Fibroblast of skin of right quadriceps (primary cell): ENCODE results near the gene ARMC8.
A peak's percentile ranks its signal among the peaks of the same experiment; 100 is the strongest.

ENCODE experiments used
- DNase-seq: peaks from one replicate; pipeline ENCODE4 v3.0.0-alpha.2; 2013

Gene ARMC8

GRCh38 chr3:138256022-138256421 lies 68.9 kb downstream of the ARMC8 start:
- no peak for DNase-seq

GRCh38 chr3:138257986-138258385 lies 70.9 kb downstream of the ARMC8 start:
- no peak for DNase-seq

GRCh38 chr3:138259126-138259525 lies 72.0 kb downstream of the ARMC8 start:
- DNase-seq: no peak

- no peak for DNase-seq
Measured at GRCh38 chr3:138260611-138261010, 73.5 kb downstream of the ARMC8 start.

GRCh38 chr3:138263104-138263503 lies 76.0 kb downstream of the ARMC8 start:
- no peak for DNase-seq

GRCh38 chr3:138265745-138266144 lies 78.6 kb downstream of the ARMC8 start:
- no peak for DNase-seq

GRCh38 chr3:138267083-138267482 lies 80.0 kb downstream of the ARMC8 start:
- DNase-seq: no peak

- no peak for DNase-seq
Measured at GRCh38 chr3:138270245-138270644, 83.1 kb downstream of the ARMC8 start.

GRCh38 chr3:138271189-138271794 lies 84.2 kb downstream of the ARMC8 start:
- no peak for DNase-seq

- no peak for DNase-seq
Measured at GRCh38 chr3:138281561-138281960, 94.5 kb downstream of the ARMC8 start.

- no peak for DNase-seq
Measured at GRCh38 chr3:138282836-138283235, 95.7 kb downstream of the ARMC8 start.

- DNase-seq: no peak
Measured at GRCh38 chr3:138284079-138284478, 97.0 kb downstream of the ARMC8 start.

- no peak for DNase-seq
Measured at GRCh38 chr3:138284957-138285477, 97.9 kb downstream of the ARMC8 start.

- no peak for DNase-seq
Measured at GRCh38 chr3:138289260-138289659, 102.2 kb downstream of the ARMC8 start.

- DNase-seq: no peak
Measured at GRCh38 chr3:138289701-138290100, 102.6 kb downstream of the ARMC8 start.

- DNase-seq: no peak
Measured at GRCh38 chr3:138296639-138297038, 109.5 kb downstream of the ARMC8 start.

- DNase-seq: no peak
Measured at GRCh38 chr3:138297059-138297607, 110.0 kb downstream of the ARMC8 start.

GRCh38 chr3:138297876-138298275 lies 110.8 kb downstream of the ARMC8 start:
- no peak for DNase-seq

GRCh38 chr3:138300647-138301046 lies 113.5 kb downstream of the ARMC8 start:
- no peak for DNase-seq

- no peak for DNase-seq
Measured at GRCh38 chr3:138303474-138303873, 116.4 kb downstream of the ARMC8 start.

GRCh38 chr3:138307899-138308298 lies 120.8 kb downstream of the ARMC8 start:
- no peak for DNase-seq

- DNase-seq: no peak
Measured at GRCh38 chr3:138308783-138309182, 121.7 kb downstream of the ARMC8 start.

GRCh38 chr3:138310494-138310893 lies 123.4 kb downstream of the ARMC8 start:
- DNase-seq: no peak

GRCh38 chr3:138314751-138315150 lies 127.7 kb downstream of the ARMC8 start:
- DNase-seq: peak; percentile 11

GRCh38 chr3:138317687-138318086 lies 130.6 kb downstream of the ARMC8 start:
- no peak for DNase-seq
